HepG2 (cell line): ENCODE data around the gene MRPL2. TPM values are rescaled to one million over a fixed set of nuclear protein-coding genes. Genes with fewer than 3 reads are reported as not detected.

ENCODE experiments used
- ARID3A ChIP-seq: IDR thresholded peaks from 2 replicates; pipeline ENCODE4 v1.6.1; 2012; ENCODE audit warnings: low read depth, low read length, improper control_type of control experiment
- CENPT ChIP-seq: sonication (generic); formaldehyde crosslinking; IDR thresholded peaks from 2 replicates; pipeline ENCODE4 v1.8.0; 2022; ENCODE audit warnings: low read depth, mild to moderate bottlenecking, moderate library complexity, missing genetic modification reagents
- DRAP1 ChIP-seq: IDR thresholded peaks from 2 replicates; pipeline ENCODE4 v1.6.1; 2016; ENCODE audit warnings: missing genetic modification reagents, missing compliant biosample characterization
- EEA1 ChIP-seq: sonication (generic); formaldehyde crosslinking; IDR thresholded peaks from 2 replicates; pipeline ENCODE4 v1.5.1; 2020; ENCODE audit warnings: mild to moderate bottlenecking, missing genetic modification reagents, borderline replicate concordance
- JUNB ChIP-seq: sonication (generic); formaldehyde crosslinking; IDR thresholded peaks from 2 replicates; pipeline ENCODE4 v1.8.0; 2022; ENCODE audit warnings: missing genetic modification reagents, mild to moderate bottlenecking, borderline replicate concordance
- MAF1 ChIP-seq: sonication (generic); formaldehyde crosslinking; IDR thresholded peaks from 2 replicates; pipeline ENCODE4 v1.5.0; 2020; ENCODE audit warnings: missing genetic modification reagents, borderline replicate concordance
- MATR3 ChIP-seq: sonication (generic); formaldehyde crosslinking; IDR thresholded peaks from 2 replicates; pipeline ENCODE4 v1.4.0; 2020; ENCODE audit warnings: missing genetic modification reagents
- MAZ ChIP-seq, 2 experiments: sonication (generic) in 1 of 2; formaldehyde crosslinking in 1 of 2; IDR thresholded peaks; 2 replicates each; pipeline versions ENCODE4 v1.5.0 to v1.6.1; 2012 to 2020; ENCODE audit warnings: low read depth in 2 of 2, mild to moderate bottlenecking in 2 of 2, borderline replicate concordance in 1 of 2, improper control_type of control experiment in 1 of 2, low read length in 1 of 2, missing genetic modification reagents in 1 of 2, moderate library complexity in 1 of 2
- NFAT5 ChIP-seq: sonication (generic); formaldehyde crosslinking; IDR thresholded peaks from 2 replicates; pipeline ENCODE4 v1.4.0; 2020; ENCODE audit warnings: missing genetic modification reagents
- TBL1XR1 ChIP-seq: fragments of 150-350 bp; IDR thresholded peaks from 2 replicates; pipeline ENCODE4 v1.6.1; 2014; ENCODE audit warnings: borderline replicate concordance, low read length; ENCODE audit not compliant: partially characterized antibody
- THYN1 ChIP-seq: sonication (generic); formaldehyde crosslinking; IDR thresholded peaks from 2 replicates; pipeline ENCODE4 v1.8.1; 2023; ENCODE audit warnings: low read depth, mild to moderate bottlenecking, moderate library complexity, missing genetic modification reagents, borderline replicate concordance
- TRIM24 ChIP-seq: sonication (generic); formaldehyde crosslinking; IDR thresholded peaks from 2 replicates; pipeline ENCODE4 v1.8.0; 2022; ENCODE audit warnings: mild to moderate bottlenecking, missing genetic modification reagents
- ZKSCAN8 ChIP-seq: IDR thresholded peaks from 2 replicates; pipeline ENCODE4 v1.6.1; 2016; ENCODE audit warnings: borderline replicate concordance, missing genetic modification reagents, missing compliant biosample characterization
- ZNF30 ChIP-seq: sonication (generic); formaldehyde crosslinking; IDR thresholded peaks from 2 replicates; pipeline ENCODE4 v1.5.0; 2020; ENCODE audit warnings: mild to moderate bottlenecking, missing genetic modification reagents
- ZNF550 ChIP-seq: sonication (generic); formaldehyde crosslinking; IDR thresholded peaks from 2 replicates; pipeline ENCODE4 v1.4.0; 2020; ENCODE audit warnings: mild to moderate bottlenecking, missing genetic modification reagents, borderline replicate concordance
- ZNF556 ChIP-seq: sonication (generic); formaldehyde crosslinking; IDR thresholded peaks from 2 replicates; pipeline ENCODE4 v1.4.0; 2020; ENCODE audit warnings: mild to moderate bottlenecking, missing genetic modification reagents, borderline replicate concordance
- polyA plus RNA-seq, 8 experiments: library from polyadenylated mRNA; depleted of rRNA in 3 of 8; stranded (reverse) in 7 of 8; unstranded in 1 of 8; fragments of >200 nt; fragmentation: Illumina TruSeq in 4 of 8; extraction: Trizol in 4 of 8; gene quantifications; 2 replicates each; pipeline versions ENCODE4 v1.2.1 to v1.2.3, GENCODE V29; 2011 to 2016; ENCODE audit warnings: low read depth in 4 of 8, missing spikeins in 1 of 8, mixed read lengths in 1 of 8; ENCODE audit not compliant: insufficient read depth in 1 of 8
- total RNA-seq, 5 experiments: library from RNA; depleted of rRNA; stranded (reverse); fragments of >200 nt; fragmentation: Illumina TruSeq; extraction: Trizol; gene quantifications; 2 replicates each; pipeline ENCODE4 v1.2.3, GENCODE V29; 2016; ENCODE audit warnings: low read depth in 1 of 5

MRPL2 gene
- total and polyA plus RNA-seq, 2 of the 13 experiments (the other 11 are each of a cell fraction or from before 2014, with no cell fraction given), result 56.8 to 65.6 TPM

- TF ChIP-seq MAZ (IDR thresholded peaks at IDR 0.05; ENCODE audit: borderline replicate concordance, low read depth, low read length) (no peak; the same call in 1 of the 2 replicates), MAZ (CRISPR knock-in tag; IDR thresholded peaks at IDR 0.05; ENCODE audit: low read depth) (peak; percentile 31; the same call in 1 of the 2 replicates), ARID3A (no peak; the same call in 1 of the 2 replicates), DRAP1 (peak; percentile 87; the same call in 1 of the 2 replicates), TRIM24 (CRISPR knock-in tag) (no peak), JUNB (CRISPR knock-in tag) (no peak), MATR3 (CRISPR knock-in tag) (no peak), THYN1 (CRISPR knock-in tag) (no peak), NFAT5 (CRISPR knock-in tag) (no peak), ZNF556 (CRISPR knock-in tag) (no peak; the same call in 1 of the 2 replicates), MAF1 (CRISPR knock-in tag) (0 out of 2 replicates have a peak, but pooled peaks have one; percentile 25), ZKSCAN8 (CRISPR knock-in tag) (no peak; the same call in 1 of the 2 replicates), ZNF550 (CRISPR knock-in tag) (no peak), CENPT (CRISPR knock-in tag) (no peak), TBL1XR1 (no peak), ZNF30 (CRISPR knock-in tag) (no peak), EEA1 (CRISPR knock-in tag) (peak; percentile 91; the same call in 1 of the 2 replicates)
Observed at GRCh38 chr6:43059168-43060033, at the start of gene MRPL2, which contains the start of gene KLC4 (continued).
